Measurements from ENCODE around the gene SLC24A1. TPM values are rescaled to one million over a fixed set of nuclear protein-coding genes. Genes with fewer than 3 reads are reported as not detected.

The SLC24A1 gene
- total RNA-seq, 1 experiment from 2014 or later: 4.9 TPM

GRCh38 chr15:65626856-65627255, 5.1 kb downstream of the SLC24A1 start:
- BruUV-seq (replicated peaks): no TSS peak
- CTCF ChIA-PET: interaction anchor here (1.1 kb wide), 1 partner anchor 236 kb away, joined by 3 read pairs; no protein-coding TSS in a partner anchor
- peak overlapping the region; percentile 33 for H3K27ac ChIP-seq (ENCODE audit: low read depth, low read length, poor library complexity, severe bottlenecking)
- intact Hi-C loops (cut with micrococcal nuclease; ENCODE audit: unreplicated experiment): no loop called here
- H3K36me3 ChIP-seq (ENCODE audit: insufficient read depth, low read length, poor library complexity, severe bottlenecking): no peaks in the 10 kb centered on the region
- POLR2A ChIA-PET (ENCODE audit: low non-redundant PET): interaction anchor here (0.6 kb wide), 1 partner anchor 194 kb away, joined by 4 read pairs; no protein-coding TSS in a partner anchor
- H3K4me1 ChIP-seq (ENCODE audit: insufficient read depth, low read length, poor library complexity, severe bottlenecking): peaks cover 17% of the 10 kb centered on the region
- H3K27me3 ChIP-seq (replicated peaks; ENCODE audit: insufficient read depth, low read depth, low read length, poor library complexity): no peaks in the 10 kb centered on the region
- H3K9me3 ChIP-seq (ENCODE audit: low read depth, low read length, poor library complexity, severe bottlenecking): no peaks in the 10 kb centered on the region
- no peak for TF ChIP-seq EZH2 (IDR thresholded peaks at IDR 0.05; ENCODE audit: borderline replicate concordance, low read depth, low read length, poor library complexity, severe bottlenecking)
- no peak for TF ChIP-seq CTCF (conservative IDR thresholded peaks at IDR 0.05; ENCODE audit: low read depth, low read length)
- H3K4me3 ChIP-seq (ENCODE audit: low read depth, low read length, poor library complexity, severe bottlenecking): no peak overlapping the region
- DNase-seq (ENCODE audit: low spot score): peak; percentile 14

- CTCF ChIA-PET: no interaction called here
- H3K4me1 ChIP-seq (ENCODE audit: insufficient read depth, low read length, poor library complexity, severe bottlenecking): peaks cover 17% of the 10 kb centered on the region
- TF ChIP-seq CTCF (conservative IDR thresholded peaks at IDR 0.05; ENCODE audit: low read depth, low read length) (no peak), EZH2 (IDR thresholded peaks at IDR 0.05; ENCODE audit: borderline replicate concordance, low read depth, low read length, poor library complexity, severe bottlenecking) (no peak)
- H3K27ac ChIP-seq (ENCODE audit: low read depth, low read length, poor library complexity, severe bottlenecking): no peak overlapping the region
- no TSS peak for BruUV-seq (replicated peaks)
- no peaks in the 10 kb centered on the region for H3K9me3 ChIP-seq (ENCODE audit: low read depth, low read length, poor library complexity, severe bottlenecking)
- DNase-seq (ENCODE audit: low spot score): no peak
- intact Hi-C loops (cut with micrococcal nuclease; ENCODE audit: unreplicated experiment): no loop called here
- H3K27me3 ChIP-seq (replicated peaks; ENCODE audit: insufficient read depth, low read depth, low read length, poor library complexity): no peaks in the 10 kb centered on the region
- POLR2A ChIA-PET (ENCODE audit: low non-redundant PET): interaction anchor here (0.7 kb wide), 1 partner anchor 76 kb away, joined by 4 read pairs; no protein-coding TSS in a partner anchor
- H3K4me3 ChIP-seq (ENCODE audit: low read depth, low read length, poor library complexity, severe bottlenecking): no peak overlapping the region
- no peaks in the 10 kb centered on the region for H3K36me3 ChIP-seq (ENCODE audit: insufficient read depth, low read length, poor library complexity, severe bottlenecking)
Observed at GRCh38 chr15:65629548-65629947, 7.8 kb downstream of the SLC24A1 start.

- CTCF ChIA-PET: no interaction called here
- no peaks in the 10 kb centered on the region for H3K9me3 ChIP-seq (ENCODE audit: low read depth, low read length, poor library complexity, severe bottlenecking)
- no TSS peak for BruUV-seq (replicated peaks)
- intact Hi-C loops (cut with micrococcal nuclease; ENCODE audit: unreplicated experiment): no loop called here
- no peak for DNase-seq (ENCODE audit: low spot score)
- H3K27me3 ChIP-seq (replicated peaks; ENCODE audit: insufficient read depth, low read depth, low read length, poor library complexity): no peaks in the 10 kb centered on the region
- H3K27ac ChIP-seq (ENCODE audit: low read depth, low read length, poor library complexity, severe bottlenecking): no peak overlapping the region
- H3K4me1 ChIP-seq (ENCODE audit: insufficient read depth, low read length, poor library complexity, severe bottlenecking): peaks cover 15% of the 10 kb centered on the region
- POLR2A ChIA-PET (ENCODE audit: low non-redundant PET): no interaction called here
- no peaks in the 10 kb centered on the region for H3K36me3 ChIP-seq (ENCODE audit: insufficient read depth, low read length, poor library complexity, severe bottlenecking)
- no peak overlapping the region for H3K4me3 ChIP-seq (ENCODE audit: low read depth, low read length, poor library complexity, severe bottlenecking)
- TF ChIP-seq EZH2 (IDR thresholded peaks at IDR 0.05; ENCODE audit: borderline replicate concordance, low read depth, low read length, poor library complexity, severe bottlenecking) (no peak), CTCF (conservative IDR thresholded peaks at IDR 0.05; ENCODE audit: low read depth, low read length) (no peak)
Observed at GRCh38 chr15:65630760-65631159, 9.0 kb downstream of the SLC24A1 start.

Data from A673 (cell line).